Upper lobe of left lung (tissue), 4 donors: Measurements from ENCODE around the gene ZC3H7A.
A peak's percentile ranks its signal among the peaks of the same experiment; 100 is the strongest.

Source experiments
- CTCF ChIP-seq, 6 experiments: fragments of 450-650 bp in 4 of 6; fragments of 200-600 bp in 2 of 6; sonication (generic) in 2 of 6; IDR thresholded peaks; one replicate each; pipeline ENCODE4 v1.5.1; 2016 to 2019; ENCODE audit warnings: antibody characterized with exemption in 6 of 6
- POLR2A ChIP-seq, 4 donors: fragments of 450-650 bp; IDR thresholded peaks; one replicate each; pipeline ENCODE4 v1.5.1; 2016 to 2017; ENCODE audit warnings: antibody characterized with exemption in 4 of 4, mild to moderate bottlenecking in 2 of 4
- POLR2AphosphoS5 ChIP-seq, 2 donors: sonication (generic); formaldehyde crosslinking; IDR thresholded peaks; one replicate each; pipeline ENCODE4 v1.5.1; 2017; ENCODE audit warnings: antibody characterized with exemption in 2 of 2

- TF ChIP-seq POLR2AphosphoS5 (IDR thresholded peaks at IDR 0.05) (peak in 1 of 2 donors; percentile 37), CTCF (IDR thresholded peaks at IDR 0.05) (no peak), POLR2A (IDR thresholded peaks at IDR 0.05) (peak in 1 of 4 donors; percentile 17)
Observed at GRCh38 chr16:11796227-11797165, 562 bp downstream of the ZC3H7A start.
